ENCODE measurements around the gene CFAP97D1. TPM values are rescaled to one million over a fixed set of nuclear protein-coding genes. Genes with fewer than 3 reads are reported as not detected.

Gene CFAP97D1
- total RNA-seq, 2 experiments from 2014 or later = not detected

GRCh38 chr17:43810823-43811222 is 30.6 kb downstream of the CFAP97D1 start:
- no peak for DNase-seq
- peaks cover 29% of the 10 kb centered on the region for H3K27me3 Mint-ChIP-seq
- no peaks in the 10 kb centered on the region for H3K36me3 Mint-ChIP-seq
- H3K4me1 Mint-ChIP-seq = no peaks in the 10 kb centered on the region
- ATAC-seq = no peak
- CTCF ChIA-PET = no interaction called here
- no peaks in the 10 kb centered on the region for H3K9me3 Mint-ChIP-seq (ENCODE audit: low read depth)
- no peak overlapping the region for H3K4me3 Mint-ChIP-seq
- H3K27ac Mint-ChIP-seq = no peak overlapping the region

GRCh38 chr17:43812396-43813265 is 32.4 kb downstream of the CFAP97D1 start:
- H3K27me3 Mint-ChIP-seq = peaks cover 26% of the 10 kb centered on the region
- no peak for ATAC-seq
- CTCF ChIA-PET = no interaction called here
- no peaks in the 10 kb centered on the region for H3K9me3 Mint-ChIP-seq (ENCODE audit: low read depth)
- no peak overlapping the region for H3K4me3 Mint-ChIP-seq
- H3K36me3 Mint-ChIP-seq = no peaks in the 10 kb centered on the region
- no peak for DNase-seq
- no peaks in the 10 kb centered on the region for H3K4me1 Mint-ChIP-seq
- no peak overlapping the region for H3K27ac Mint-ChIP-seq

GRCh38 chr17:43813386-43813785 is 33.2 kb downstream of the CFAP97D1 start:
- Mint-ChIP-seq H3K4me1 (no peaks in the 10 kb centered on the region), H3K4me3 (no peak overlapping the region), H3K27me3 (peaks cover 23% of the 10 kb centered on the region), H3K9me3 (ENCODE audit: low read depth) (no peaks in the 10 kb centered on the region), H3K27ac (no peak overlapping the region), H3K36me3 (no peaks in the 10 kb centered on the region)
- ATAC-seq (no peak), DNase-seq (no peak)
- CTCF ChIA-PET = no interaction called here

GRCh38 chr17:43814026-43814425 is 33.8 kb downstream of the CFAP97D1 start:
- Mint-ChIP-seq H3K36me3 (no peaks in the 10 kb centered on the region), H3K27me3 (peaks cover 20% of the 10 kb centered on the region), H3K9me3 (ENCODE audit: low read depth) (no peaks in the 10 kb centered on the region), H3K4me3 (no peak overlapping the region), H3K27ac (no peak overlapping the region), H3K4me1 (no peaks in the 10 kb centered on the region)
- no peak for DNase-seq
- CTCF ChIA-PET = no interaction called here
- ATAC-seq = no peak

- DNase-seq (no peak), ATAC-seq (no peak)
- no peaks in the 10 kb centered on the region for H3K9me3 Mint-ChIP-seq (ENCODE audit: low read depth)
- no peak overlapping the region for H3K4me3 Mint-ChIP-seq
- H3K36me3 Mint-ChIP-seq = no peaks in the 10 kb centered on the region
- H3K27ac Mint-ChIP-seq = no peak overlapping the region
- peaks cover 17% of the 10 kb centered on the region for H3K27me3 Mint-ChIP-seq
- H3K4me1 Mint-ChIP-seq = no peaks in the 10 kb centered on the region
- CTCF ChIA-PET = no interaction called here
Observed at GRCh38 chr17:43814714-43815113, 34.5 kb downstream of the CFAP97D1 start.

GRCh38 chr17:43816336-43817320 is 36.4 kb downstream of the CFAP97D1 start:
- Mint-ChIP-seq H3K9me3 (ENCODE audit: low read depth) (no peaks in the 10 kb centered on the region), H3K36me3 (no peaks in the 10 kb centered on the region), H3K4me3 (no peak overlapping the region), H3K27me3 (peaks cover 8% of the 10 kb centered on the region), H3K27ac (no peak overlapping the region), H3K4me1 (no peaks in the 10 kb centered on the region)
- CTCF ChIA-PET = interaction anchor here (1.0 kb wide), 1 partner anchor 30 kb away, joined by 5 read pairs; the partner anchor contains the start of gene CD300LG
- no peak for DNase-seq
- no peak for ATAC-seq

GRCh38 chr17:43817826-43818225 is 37.6 kb downstream of the CFAP97D1 start:
- CTCF ChIA-PET = interaction anchor here (1.0 kb wide), 1 partner anchor 29 kb away, joined by 5 read pairs; the partner anchor contains the start of gene CD300LG
- H3K4me1 Mint-ChIP-seq = no peaks in the 10 kb centered on the region
- H3K9me3 Mint-ChIP-seq (ENCODE audit: low read depth) = no peaks in the 10 kb centered on the region
- H3K27me3 Mint-ChIP-seq = peaks cover 4% of the 10 kb centered on the region
- DNase-seq = no peak
- no peaks in the 10 kb centered on the region for H3K36me3 Mint-ChIP-seq
- ATAC-seq = no peak
- H3K27ac Mint-ChIP-seq = no peak overlapping the region
- H3K4me3 Mint-ChIP-seq = no peak overlapping the region

- DNase-seq = no peak
- no peak for ATAC-seq
- Mint-ChIP-seq H3K36me3 (no peaks in the 10 kb centered on the region), H3K27me3 (no peaks in the 10 kb centered on the region), H3K4me3 (no peak overlapping the region), H3K4me1 (no peaks in the 10 kb centered on the region), H3K27ac (no peak overlapping the region), H3K9me3 (ENCODE audit: low read depth) (no peaks in the 10 kb centered on the region)
- CTCF ChIA-PET = interaction anchor here (1.7 kb wide), 2 partner anchors 27 to 62 kb away, joined by 5 to 6 read pairs; no protein-coding TSS in a partner anchor
Observed at GRCh38 chr17:43818966-43819365, 38.7 kb downstream of the CFAP97D1 start.

GRCh38 chr17:43820759-43821158 is 40.5 kb downstream of the CFAP97D1 start:
- no peaks in the 10 kb centered on the region for H3K36me3 Mint-ChIP-seq
- no peak for ATAC-seq
- H3K4me3 Mint-ChIP-seq = no peak overlapping the region
- no peak for DNase-seq
- CTCF ChIA-PET = interaction anchor here (1.7 kb wide), 1 partner anchor 25 kb away, joined by 6 read pairs; no protein-coding TSS in a partner anchor
- H3K9me3 Mint-ChIP-seq (ENCODE audit: low read depth) = no peaks in the 10 kb centered on the region
- no peaks in the 10 kb centered on the region for H3K4me1 Mint-ChIP-seq
- no peak overlapping the region for H3K27ac Mint-ChIP-seq
- H3K27me3 Mint-ChIP-seq = no peaks in the 10 kb centered on the region

GRCh38 chr17:43822570-43823190 is 42.4 kb downstream of the CFAP97D1 start:
- no peak overlapping the region for H3K4me3 Mint-ChIP-seq
- H3K36me3 Mint-ChIP-seq = no peaks in the 10 kb centered on the region
- no peak for DNase-seq
- no peaks in the 10 kb centered on the region for H3K9me3 Mint-ChIP-seq (ENCODE audit: low read depth)
- H3K4me1 Mint-ChIP-seq = no peaks in the 10 kb centered on the region
- ATAC-seq = no peak
- CTCF ChIA-PET = no interaction called here
- no peak overlapping the region for H3K27ac Mint-ChIP-seq
- H3K27me3 Mint-ChIP-seq = no peaks in the 10 kb centered on the region

- Mint-ChIP-seq H3K27ac (no peak overlapping the region), H3K27me3 (no peaks in the 10 kb centered on the region), H3K9me3 (ENCODE audit: low read depth) (no peaks in the 10 kb centered on the region), H3K4me3 (no peak overlapping the region), H3K4me1 (no peaks in the 10 kb centered on the region), H3K36me3 (no peaks in the 10 kb centered on the region)
- DNase-seq (no peak), ATAC-seq (no peak)
- CTCF ChIA-PET = no interaction called here
Observed at GRCh38 chr17:43823350-43824084, 43.3 kb downstream of the CFAP97D1 start.

- CTCF ChIA-PET = no interaction called here
- H3K4me1 Mint-ChIP-seq = peaks cover 4% of the 10 kb centered on the region
- ATAC-seq (no peak), DNase-seq (no peak)
- H3K9me3 Mint-ChIP-seq (ENCODE audit: low read depth) = no peaks in the 10 kb centered on the region
- peaks cover 9% of the 10 kb centered on the region for H3K27me3 Mint-ChIP-seq
- H3K36me3 Mint-ChIP-seq = no peaks in the 10 kb centered on the region
- H3K27ac Mint-ChIP-seq = no peak overlapping the region
- no peak overlapping the region for H3K4me3 Mint-ChIP-seq
Observed at GRCh38 chr17:43825567-43825966, 45.3 kb downstream of the CFAP97D1 start.

All from activated CD8-positive, alpha-beta memory T cell treated with anti-CD3 and anti-CD28 coated beads, Interleukin-2, amount 10 ng/mL, durations not matched to agents 7 days and 5 days (primary cell).